COR-L47 (cell line): ENCODE measurements around the gene TUBA1B.
A peak's percentile ranks its signal among the peaks of the same experiment; 100 is the strongest.
"Not testable (repeated sequence)": the region's sequence is repeated elsewhere in the genome, so short reads cannot be mapped to it uniquely, and the experiment has no call there.

Experiments
- DNase-seq: peaks from one replicate; lab custom pipeline; 2025; lab: John Stamatoyannopoulos, UW

The TUBA1B gene

DNA sequence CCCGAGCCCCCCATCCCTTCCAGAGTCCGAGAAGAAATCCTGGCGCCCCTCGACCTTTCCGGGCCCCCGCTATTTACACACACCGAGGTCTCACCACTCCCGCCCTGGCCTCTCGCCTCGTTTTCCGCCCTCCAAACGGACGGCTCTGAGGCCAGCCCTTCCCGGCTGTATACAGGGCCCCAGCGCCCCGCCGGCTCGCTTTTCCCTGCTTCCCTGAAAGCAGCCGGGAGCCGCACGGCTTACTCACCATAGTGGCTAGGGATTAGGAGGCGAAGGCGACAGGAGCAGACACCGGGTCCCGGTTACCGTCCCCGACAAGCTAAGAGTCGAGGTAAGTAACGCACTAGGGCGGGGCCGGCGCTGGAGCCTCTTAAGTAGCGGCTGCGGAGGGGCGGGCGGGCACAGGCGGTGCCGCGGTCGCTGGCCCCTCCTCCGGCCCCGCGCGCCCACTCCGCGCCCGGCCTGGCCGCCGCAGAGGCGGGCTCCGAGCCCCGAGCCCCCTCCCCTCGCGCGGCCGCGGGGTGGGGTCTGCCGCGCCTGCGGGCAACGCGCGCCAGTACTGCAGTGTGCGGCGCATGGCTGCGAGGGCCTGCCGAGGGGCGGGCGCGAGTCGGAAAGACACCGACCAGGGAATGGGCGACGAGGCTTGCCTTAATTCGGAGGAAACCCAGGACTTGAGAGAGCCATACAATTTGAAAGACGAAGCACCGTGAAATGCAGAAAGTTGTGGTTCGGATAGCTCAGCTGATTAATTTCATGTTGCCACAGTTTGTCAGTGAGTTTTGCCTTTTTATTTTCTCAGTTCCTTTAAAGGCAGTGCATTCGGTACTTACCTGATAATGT, at the start of gene TUBA1B:
TUBA1B (minus strand) TSS at position 345 of the 843 bp plus-strand sequence; CDS start at position 250, 95 bp downstream.
- DNase-seq = peak; percentile 92

GRCh38 chr12:49174218-49174617, 43.0 kb upstream of the TUBA1B start:
- DNase-seq = no peak

GRCh38 chr12:49170924-49171323, 39.7 kb upstream of the TUBA1B start:
- DNase-seq = no peak

- no peak for DNase-seq
Observed at GRCh38 chr12:49165114-49165513, 33.9 kb upstream of the TUBA1B start.

- not testable (repeated sequence) for DNase-seq
Observed at GRCh38 chr12:49161901-49162300, 30.7 kb upstream of the TUBA1B start.

DNA sequence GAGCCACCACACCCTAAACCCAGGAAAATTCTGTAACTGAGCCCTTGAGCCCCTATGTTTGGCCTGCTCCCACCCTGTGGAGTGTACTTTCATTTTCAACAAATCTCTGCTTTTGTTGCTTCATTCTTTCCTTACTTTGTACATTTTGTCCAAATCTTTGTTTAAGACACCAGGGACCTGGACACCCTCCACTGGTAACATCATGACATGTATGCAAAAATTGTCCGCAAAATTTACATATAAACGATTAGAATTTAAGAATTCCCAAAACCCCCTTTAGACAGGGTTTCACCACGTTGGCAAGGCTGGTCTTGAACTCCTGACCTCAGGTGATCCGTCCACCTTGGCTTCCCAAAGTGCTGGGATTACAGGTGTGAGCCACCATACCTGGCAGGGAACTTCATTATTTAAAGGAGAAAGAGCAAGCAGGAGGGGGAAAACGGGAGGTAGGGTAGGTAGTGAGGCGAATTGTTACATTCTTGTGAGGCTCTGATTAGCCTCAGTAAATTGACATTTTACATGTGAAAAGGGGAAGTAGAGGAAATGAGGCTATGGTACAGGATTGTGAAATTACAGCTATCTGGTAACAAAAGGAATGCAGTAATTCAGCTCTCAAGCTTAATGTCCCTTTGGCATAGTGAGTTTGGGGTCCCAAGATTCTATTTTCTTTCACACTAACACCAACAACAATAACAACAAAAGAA, 30.0 kb upstream of the TUBA1B start:
- DNase-seq = no peak

GRCh38 chr12:49160399-49160798, 29.2 kb upstream of the TUBA1B start:
- DNase-seq = no peak

GRCh38 chr12:49154221-49154620, 23.0 kb upstream of the TUBA1B start:
- DNase-seq = no peak

GRCh38 chr12:49147384-49147783, 16.2 kb upstream of the TUBA1B start:
- no peak for DNase-seq

DNA sequence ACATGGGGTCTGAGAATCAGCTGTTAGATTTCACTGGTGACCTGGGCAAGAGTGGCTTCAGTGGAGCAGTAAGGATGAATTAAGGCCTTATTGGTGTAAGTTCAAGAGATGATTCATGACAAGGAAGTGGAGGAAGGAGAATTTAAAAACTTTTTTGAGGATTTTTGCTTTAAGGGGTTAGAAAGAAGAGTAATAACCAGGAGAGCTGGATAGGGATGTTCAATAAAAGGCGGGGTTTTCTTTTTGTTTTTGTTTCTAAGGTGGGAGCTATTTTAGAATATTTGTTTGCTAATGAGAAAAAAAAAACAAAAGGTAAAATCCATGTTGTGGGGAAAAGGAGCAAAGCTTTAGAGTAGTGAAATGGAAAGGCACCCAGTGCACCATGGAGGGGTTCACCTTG, 15.2 kb upstream of the TUBA1B start:
- DNase-seq = no peak

DNA sequence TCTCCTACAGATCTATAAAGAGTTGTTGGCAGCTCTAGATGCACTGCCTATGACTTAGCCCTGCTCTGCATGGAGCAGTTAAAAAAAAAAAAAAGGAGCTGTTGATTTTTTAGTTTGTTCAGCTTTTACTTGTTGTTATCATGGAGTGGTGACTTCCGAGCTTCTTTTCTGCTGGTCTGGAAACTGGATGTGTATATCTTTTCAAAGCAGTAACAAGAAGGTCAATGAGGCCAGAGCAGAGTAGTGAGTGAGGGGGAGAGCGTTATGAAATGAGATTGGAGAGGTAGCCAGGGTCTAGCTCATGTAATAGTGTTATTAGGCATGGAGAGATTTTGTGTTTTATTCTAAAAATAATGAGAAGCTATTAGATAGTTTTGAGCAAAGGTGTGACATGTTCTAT, 13.2 kb upstream of the TUBA1B start:
- no peak for DNase-seq

GRCh38 chr12:49138999-49139398, 7.8 kb upstream of the TUBA1B start:
- no peak for DNase-seq

DNA sequence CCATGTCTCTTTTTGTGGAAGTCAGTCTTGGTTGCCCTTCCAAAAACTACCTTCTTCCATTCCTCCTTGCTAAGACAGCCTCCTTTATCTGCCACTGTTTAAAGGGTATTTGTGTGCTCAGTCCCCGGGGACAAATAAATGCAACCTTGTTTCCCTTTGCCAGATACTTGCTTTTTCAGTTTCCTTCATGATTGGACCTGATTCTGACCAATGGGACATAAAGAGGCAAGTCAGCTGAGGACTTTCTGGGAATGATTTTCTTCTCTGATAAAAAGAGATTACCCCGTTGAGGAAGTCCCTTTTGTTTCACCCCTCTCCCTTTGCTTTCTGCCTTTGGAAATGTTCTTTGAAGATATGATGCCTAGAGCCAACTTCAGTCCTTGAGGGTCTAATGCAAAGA, 7.4 kb upstream of the TUBA1B start:
- no peak for DNase-seq

DNA sequence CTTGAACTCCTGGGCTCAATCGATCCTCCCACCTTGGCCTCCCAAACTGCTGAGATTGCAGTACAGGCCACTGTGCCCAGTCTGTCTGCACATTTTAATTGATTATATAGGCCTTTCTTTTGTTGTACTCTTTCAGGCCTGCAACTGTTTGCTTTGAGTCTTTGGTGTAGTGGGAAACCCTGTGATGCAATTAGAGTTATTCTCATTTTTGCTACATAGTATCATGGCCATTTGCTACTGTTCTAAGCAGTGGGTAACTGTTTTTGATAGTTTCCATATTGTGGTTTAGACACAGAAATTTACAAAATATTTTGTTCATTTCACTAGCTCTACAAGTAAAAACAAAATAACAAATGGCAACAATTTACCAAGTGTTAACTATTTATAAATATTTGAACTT, 6.3 kb upstream of the TUBA1B start:
- DNase-seq = no peak

DNA sequence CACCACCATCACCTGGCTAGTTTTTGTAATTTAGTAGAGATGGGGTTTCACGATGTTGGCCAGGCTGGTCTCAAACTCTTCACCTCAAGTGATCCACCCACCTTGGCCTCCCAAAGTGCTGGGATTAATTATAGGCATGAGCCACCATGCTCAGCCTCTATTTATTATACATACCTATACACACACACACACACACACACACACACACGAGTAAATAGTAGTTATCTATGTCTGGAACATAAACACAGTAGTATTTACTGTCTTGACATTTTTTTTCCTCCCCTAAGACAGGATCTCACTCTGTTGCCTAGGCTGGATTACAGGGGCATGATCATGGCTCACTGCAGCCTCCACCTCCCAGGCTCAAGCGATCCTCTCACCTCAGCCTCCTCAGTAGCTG, 5.8 kb upstream of the TUBA1B start:
- not testable (repeated sequence) for DNase-seq

DNA sequence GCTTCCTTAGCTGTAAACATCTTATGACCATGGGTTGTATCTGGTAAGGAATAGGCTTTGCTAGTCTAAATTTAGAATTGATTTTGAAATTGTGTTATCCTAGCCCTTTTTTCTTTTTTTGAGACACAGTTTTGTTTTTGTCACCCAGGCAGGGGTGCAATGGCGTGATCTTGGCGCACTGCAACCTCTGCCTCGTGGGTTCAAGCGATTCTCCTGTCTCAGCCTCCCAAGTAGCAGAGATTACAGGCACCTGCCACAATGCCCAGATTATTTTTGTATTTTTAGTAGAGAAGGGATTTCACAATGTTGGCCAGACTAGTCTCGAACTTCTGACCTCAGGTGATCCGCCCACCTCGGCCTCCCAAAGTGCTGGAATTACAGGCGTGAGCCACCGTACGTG, 2.4 kb upstream of the TUBA1B start:
- DNase-seq = no peak

GRCh38 chr12:49133014-49133413, 1.8 kb upstream of the TUBA1B start:
- DNase-seq = no peak

DNA sequence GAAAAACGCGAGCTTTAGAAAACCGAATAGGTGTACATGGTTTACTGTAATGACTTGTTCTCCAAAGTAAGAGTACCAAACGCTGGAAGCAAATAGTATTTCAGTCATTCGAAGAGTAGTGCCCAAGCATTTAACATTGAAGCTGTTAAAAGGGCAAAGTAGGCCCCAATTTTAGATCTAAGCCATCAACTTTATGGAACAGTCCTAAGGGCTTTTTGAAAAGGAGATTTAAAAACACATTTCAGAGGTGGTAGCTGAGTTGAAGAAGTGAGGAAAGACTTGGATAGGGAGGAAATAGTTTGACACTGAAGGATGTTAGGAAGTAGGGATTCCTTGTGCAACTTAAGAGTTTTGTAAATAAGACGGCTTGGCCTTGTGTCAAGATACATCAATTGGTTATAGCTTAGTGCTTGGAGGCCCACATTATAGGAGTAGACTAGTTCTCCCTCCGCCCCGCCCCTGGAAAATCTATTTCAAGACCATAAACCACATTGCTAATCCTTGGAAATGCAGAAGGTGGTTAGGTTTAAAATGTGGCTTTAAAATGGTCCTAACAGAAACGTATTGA, 783 bp upstream of the TUBA1B start:
- DNase-seq = peak; percentile 25

GRCh38 chr12:49130151-49131050, 794 bp downstream of the TUBA1B start:
- peak; percentile 93 for DNase-seq

DNA sequence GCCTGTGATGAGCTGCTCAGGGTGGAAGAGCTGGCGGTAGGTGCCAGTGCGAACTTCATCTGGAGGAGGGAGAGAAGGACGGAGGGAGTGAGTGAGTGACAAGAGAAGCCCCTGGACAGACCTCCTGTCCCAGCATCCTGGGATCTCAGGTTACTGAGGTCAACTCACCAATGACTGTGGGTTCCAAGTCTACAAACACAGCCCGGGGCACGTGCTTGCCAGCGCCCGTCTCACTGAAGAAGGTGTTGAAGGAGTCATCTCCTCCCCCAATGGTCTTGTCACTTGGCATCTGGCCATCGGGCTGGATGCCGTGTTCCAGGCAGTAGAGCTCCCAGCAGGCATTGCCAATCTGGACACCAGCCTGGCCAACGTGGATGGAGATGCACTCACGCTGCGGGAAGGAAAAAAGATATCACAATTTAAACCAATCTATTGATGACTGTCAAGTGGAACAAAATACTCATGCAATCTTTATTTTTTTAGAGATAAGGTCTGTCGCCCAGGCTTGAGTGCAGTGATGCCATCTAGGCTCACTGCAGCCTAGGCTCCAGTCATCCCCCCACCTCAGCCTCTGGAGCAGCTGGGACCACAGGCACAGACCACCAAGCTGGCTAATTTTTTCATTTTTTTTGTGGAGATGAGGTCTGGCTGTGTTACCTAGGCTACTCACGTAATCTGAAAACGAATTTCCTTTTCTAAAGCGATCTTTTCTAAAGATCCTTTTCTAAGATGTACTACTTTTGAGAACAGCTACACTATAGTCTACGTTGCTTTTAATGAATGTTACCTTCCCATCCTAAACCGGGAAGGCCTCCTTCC, 1.7 kb downstream of the TUBA1B start:
- DNase-seq = no peak

- DNase-seq = not testable (repeated sequence)
Observed at GRCh38 chr12:49127971-49128370, 3.2 kb downstream of the TUBA1B start.
